Sigmoid colon (tissue), 7 donors: ENCODE measurements around the gene FGFR2. TPM values are rescaled to one million over a fixed set of nuclear protein-coding genes. Genes with fewer than 3 reads are reported as not detected.

ENCODE experiments used
- DNase-seq: peaks from one replicate; pipeline ENCODE4 v3.0.0-alpha.2; 2019
- H3K27ac ChIP-seq, 4 donors: fragments of 200-600 bp; sonication (generic); one replicate each; pipeline ENCODE4 v1.5.1; 2016 to 2019; ENCODE audit warnings: mild to moderate bottlenecking in 1 of 4
- H3K27me3 ChIP-seq, 3 donors: fragments of 200-600 bp; sonication (generic); one replicate each; pipeline ENCODE4 v1.5.1; 2019; ENCODE audit warnings: mild to moderate bottlenecking in 1 of 3
- H3K36me3 ChIP-seq, 4 donors: fragments of 200-600 bp; sonication (generic); one replicate each; pipeline ENCODE4 v1.5.1; 2016 to 2019
- H3K4me1 ChIP-seq, 4 donors: fragments of 200-600 bp; sonication (generic); one replicate each; pipeline ENCODE4 v1.5.1; 2017 to 2019
- H3K4me3 ChIP-seq, 4 donors: fragments of 200-600 bp; sonication (generic); one replicate each; pipeline ENCODE4 v1.5.1; 2017 to 2019; ENCODE audit warnings: mild to moderate bottlenecking in 2 of 4, moderate library complexity in 1 of 4
- H3K9me3 ChIP-seq, 4 donors: fragments of 200-600 bp in 3 of 4; sonication (generic) in 3 of 4; one replicate each; pipeline versions ENCODE4 v1.5.1 to v1.6.1; 2013 to 2019
- EP300 ChIP-seq, 4 donors: sonication (generic); formaldehyde crosslinking; IDR thresholded peaks; one replicate each; pipeline ENCODE4 v1.6.1; 2017; ENCODE audit warnings: antibody characterized with exemption in 4 of 4
- POLR2A ChIP-seq, 2 donors: fragments of 450-650 bp; IDR thresholded peaks; one replicate each; pipeline ENCODE4 v1.6.1; 2016; ENCODE audit warnings: antibody characterized with exemption in 2 of 2, mild to moderate bottlenecking in 2 of 2, moderate library complexity in 2 of 2
- POLR2AphosphoS5 ChIP-seq, 4 donors: sonication (generic); formaldehyde crosslinking; IDR thresholded peaks; one replicate each; pipeline ENCODE4 v1.6.1; 2017; ENCODE audit warnings: antibody characterized with exemption in 4 of 4
- WGBS, 2 donors: extraction: QIAGEN DNeasy Blood & Tissue Kit; methylation state at CpG; one replicate each; pipeline ENCODE4 v1.1.7; 2013; 5-methylcytosine and 5-hydroxymethylcytosine counted together
- intact Hi-C: fragments of 100-400 bp; cut with DNase I; formaldehyde crosslinking; loops from one replicate; pipeline ENCODE4 v1.15.1; 2023
- polyA plus RNA-seq, 3 donors: library from polyadenylated mRNA; stranded (reverse); fragments of 200-250 nt; gene quantifications; one replicate each; pipeline ENCODE4 v1.2.3, GENCODE V29; 2013
- total RNA-seq, 4 donors: library from RNA; depleted of rRNA; stranded (reverse); fragments of >200 nt; gene quantifications; one replicate each; pipeline ENCODE4 v1.1.0, GENCODE V29; 2016
- TF ChIP-seq, protein P1 (sequence below), 4 experiments: fragments of 450-650 bp in 3 of 4; fragments of 200-600 bp in 1 of 4; IDR thresholded peaks; one replicate each; pipeline ENCODE4 v1.5.1; 2016 to 2019; ENCODE audit warnings: antibody characterized with exemption in 4 of 4, mild to moderate bottlenecking in 3 of 4, moderate library complexity in 2 of 4
- donor health status: healthy with polysubstance abuse.
- donor health status: Bipolar disorder and iron deficiency.
- donor health status: healthy.

Gene FGFR2
- total and polyA plus RNA-seq, 7 donors: 5.1 to 143 (median 71.5) TPM

DNA sequence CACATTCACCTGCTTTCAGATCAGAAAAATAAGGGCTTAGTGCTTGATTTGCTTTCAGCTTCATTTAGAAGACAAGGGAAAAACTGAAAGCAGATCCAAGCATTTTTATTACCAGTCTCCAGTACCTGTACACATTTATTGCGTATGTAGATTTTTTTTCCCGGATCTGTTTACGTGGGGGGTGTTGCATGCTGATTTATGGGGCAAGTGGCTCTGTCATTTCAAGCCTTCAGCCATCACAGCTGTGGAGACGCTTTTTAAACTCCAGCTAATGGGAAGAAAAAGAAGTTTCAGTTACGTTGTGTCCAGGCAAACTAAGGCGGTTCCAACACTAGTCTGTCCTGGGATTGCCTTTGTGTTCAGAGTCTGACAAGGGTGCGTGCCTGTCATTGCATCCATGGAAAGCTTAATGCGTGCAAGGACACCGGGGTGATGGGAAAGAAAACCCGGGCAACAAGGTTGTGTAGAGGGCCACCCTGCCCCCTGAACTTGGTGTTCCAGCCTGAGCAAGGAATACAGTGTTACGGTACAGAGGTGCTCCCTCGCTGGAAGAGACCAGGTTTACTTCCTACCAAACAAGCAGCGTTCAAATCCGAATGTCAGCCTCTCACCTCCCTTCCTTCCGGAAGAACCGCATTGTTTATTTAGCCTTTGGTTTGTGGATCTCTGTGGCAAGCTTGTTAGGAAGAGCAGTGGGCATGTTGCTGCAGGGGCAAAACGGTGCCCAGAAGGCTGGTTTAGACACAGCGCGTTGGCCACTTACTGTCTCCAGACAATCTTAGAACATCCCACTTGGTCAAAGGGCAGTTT is 128.2 kb downstream of the FGFR2 start:
- no peaks in the 10 kb centered on the region for H3K9me3 ChIP-seq
- TF ChIP-seq, protein P1, sequence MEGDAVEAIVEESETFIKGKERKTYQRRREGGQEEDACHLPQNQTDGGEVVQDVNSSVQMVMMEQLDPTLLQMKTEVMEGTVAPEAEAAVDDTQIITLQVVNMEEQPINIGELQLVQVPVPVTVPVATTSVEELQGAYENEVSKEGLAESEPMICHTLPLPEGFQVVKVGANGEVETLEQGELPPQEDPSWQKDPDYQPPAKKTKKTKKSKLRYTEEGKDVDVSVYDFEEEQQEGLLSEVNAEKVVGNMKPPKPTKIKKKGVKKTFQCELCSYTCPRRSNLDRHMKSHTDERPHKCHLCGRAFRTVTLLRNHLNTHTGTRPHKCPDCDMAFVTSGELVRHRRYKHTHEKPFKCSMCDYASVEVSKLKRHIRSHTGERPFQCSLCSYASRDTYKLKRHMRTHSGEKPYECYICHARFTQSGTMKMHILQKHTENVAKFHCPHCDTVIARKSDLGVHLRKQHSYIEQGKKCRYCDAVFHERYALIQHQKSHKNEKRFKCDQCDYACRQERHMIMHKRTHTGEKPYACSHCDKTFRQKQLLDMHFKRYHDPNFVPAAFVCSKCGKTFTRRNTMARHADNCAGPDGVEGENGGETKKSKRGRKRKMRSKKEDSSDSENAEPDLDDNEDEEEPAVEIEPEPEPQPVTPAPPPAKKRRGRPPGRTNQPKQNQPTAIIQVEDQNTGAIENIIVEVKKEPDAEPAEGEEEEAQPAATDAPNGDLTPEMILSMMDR (IDR thresholded peaks at IDR 0.05): no peak
- TF ChIP-seq EP300 (IDR thresholded peaks at IDR 0.05): no peak
- TF ChIP-seq POLR2AphosphoS5 (IDR thresholded peaks at IDR 0.05): no peak
- no peak for TF ChIP-seq POLR2A (IDR thresholded peaks at IDR 0.05)
- H3K4me3 ChIP-seq: peak overlapping the region in 3 of 4 donors; percentile 7 to 23 (median 8)
- WGBS, 2 donors: 19 to 63% methylated on average over 19 of the region's 19 CpGs
- no peak for DNase-seq
- peaks cover 0 to 10% (median 1%) of the 10 kb centered on the region in 4 donors for H3K4me1 ChIP-seq
- H3K27me3 ChIP-seq: no peaks in the 10 kb centered on the region
- H3K27ac ChIP-seq: peak overlapping the region in 3 of 4 donors; percentile 21 to 52 (median 50)
- intact Hi-C loops: no loop called here
- no peaks in the 10 kb centered on the region for H3K36me3 ChIP-seq

DNA sequence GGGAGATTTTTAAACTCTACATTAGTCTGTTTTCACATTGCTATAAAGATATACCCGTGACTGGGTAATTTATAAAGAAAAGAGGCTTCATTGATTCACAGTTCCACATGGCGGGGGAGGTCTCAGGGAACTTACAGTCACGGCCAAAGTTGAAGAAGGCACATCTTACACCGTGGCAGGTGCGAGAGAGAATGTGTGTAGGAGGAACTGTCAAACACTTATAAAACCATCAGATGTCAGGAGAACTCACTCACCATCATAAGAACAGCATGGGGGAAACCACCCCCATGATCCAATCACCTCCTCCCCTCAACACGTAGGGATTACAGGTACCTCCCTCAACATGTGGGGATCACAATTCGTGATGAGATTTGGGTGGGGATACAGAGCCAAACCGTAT is 129.5 kb downstream of the FGFR2 start:
- intact Hi-C loops: no loop called here
- DNase-seq: no peak
- Histone ChIP-seq H3K27me3 (no peaks in the 10 kb centered on the region), H3K27ac (no peak overlapping the region), H3K9me3 (no peaks in the 10 kb centered on the region), H3K36me3 (no peaks in the 10 kb centered on the region), H3K4me1 (peaks cover 0 to 10% (median 1%) of the 10 kb centered on the region in 4 donors), H3K4me3 (no peak overlapping the region)
- WGBS, 2 donors: 87% methylated on average over 8 of the region's 8 CpGs
- TF ChIP-seq POLR2A (IDR thresholded peaks at IDR 0.05): no peak
- TF ChIP-seq, protein P1 (IDR thresholded peaks at IDR 0.05): no peak
- no peak for TF ChIP-seq EP300 (IDR thresholded peaks at IDR 0.05)
- TF ChIP-seq POLR2AphosphoS5 (IDR thresholded peaks at IDR 0.05): no peak

DNA sequence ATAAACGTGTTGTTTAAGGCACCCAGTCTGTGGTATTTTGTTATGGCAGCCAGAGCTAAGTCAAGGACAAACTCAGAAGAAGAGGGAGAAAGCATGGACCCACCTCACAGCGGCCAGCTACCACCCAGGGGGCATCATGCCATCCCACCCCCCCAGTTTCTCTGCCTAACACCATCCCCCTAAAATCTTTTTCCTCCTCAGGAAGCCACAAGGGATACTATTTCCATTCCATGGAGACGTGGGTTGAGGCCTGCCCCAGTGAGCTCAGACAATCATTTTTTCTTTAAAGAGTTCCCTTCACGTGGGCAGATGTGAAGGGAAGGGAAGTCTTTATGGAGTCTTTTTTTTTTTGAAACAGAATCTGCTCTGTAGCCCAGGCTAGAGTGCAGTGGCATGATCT is 131.8 kb downstream of the FGFR2 start:
- Histone ChIP-seq H3K36me3 (no peaks in the 10 kb centered on the region), H3K4me1 (peaks cover 0 to 16% (median 8%) of the 10 kb centered on the region in 4 donors), H3K27ac (no peak overlapping the region), H3K27me3 (no peaks in the 10 kb centered on the region), H3K4me3 (no peak overlapping the region), H3K9me3 (no peaks in the 10 kb centered on the region)
- intact Hi-C loops: no loop called here
- DNase-seq: no peak
- WGBS, 2 donors: 79 to 89% methylated on average over 4 of the region's 4 CpGs
- TF ChIP-seq POLR2A (IDR thresholded peaks at IDR 0.05) (no peak), EP300 (IDR thresholded peaks at IDR 0.05) (no peak), POLR2AphosphoS5 (IDR thresholded peaks at IDR 0.05) (no peak)
- TF ChIP-seq, protein P1 (IDR thresholded peaks at IDR 0.05): no peak

DNA sequence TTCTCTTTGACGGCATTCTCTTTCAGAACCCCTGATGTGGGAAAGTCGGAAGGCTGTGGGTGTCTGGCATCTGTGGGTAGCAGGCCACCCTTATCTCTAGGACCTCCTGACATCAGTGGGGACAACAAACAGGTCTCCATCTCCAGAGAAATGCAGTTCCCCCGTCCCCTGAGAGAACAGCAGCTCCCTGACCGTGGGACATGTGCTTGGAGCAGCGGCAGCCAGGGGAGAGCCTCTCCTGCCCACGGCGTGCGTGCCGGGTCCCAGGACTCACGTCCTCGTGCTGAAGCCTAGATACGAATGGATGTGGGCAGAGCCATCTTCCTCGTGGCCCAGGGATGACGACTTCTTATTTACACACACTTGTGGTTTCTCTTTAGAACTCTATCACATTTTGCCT is 133.0 kb downstream of the FGFR2 start:
- H3K27me3 ChIP-seq: no peaks in the 10 kb centered on the region
- intact Hi-C loops: no loop called here
- peaks cover 0 to 24% (median 19%) of the 10 kb centered on the region in 4 donors for H3K4me1 ChIP-seq
- 89 to 92% methylated on average over 14 of the region's 14 CpGs for WGBS, 2 donors
- DNase-seq: no peak
- TF ChIP-seq POLR2AphosphoS5 (IDR thresholded peaks at IDR 0.05) (no peak), EP300 (IDR thresholded peaks at IDR 0.05) (no peak), POLR2A (IDR thresholded peaks at IDR 0.05) (no peak)
- TF ChIP-seq, protein P1 (IDR thresholded peaks at IDR 0.05): no peak
- H3K27ac ChIP-seq: no peak overlapping the region
- H3K9me3 ChIP-seq: no peaks in the 10 kb centered on the region
- H3K36me3 ChIP-seq: no peaks in the 10 kb centered on the region
- H3K4me3 ChIP-seq: no peak overlapping the region
